HEK293 (cell line): ENCODE data around the gene VANGL1.

Source experiments
- CTCF ChIP-seq: fragments of 450-650 bp; formaldehyde crosslinking; IDR thresholded peaks from 2 replicates; pipeline ENCODE4 v1.5.1; 2016; ENCODE audit warnings: missing biosample characterization, missing genetic modification characterization
- ZNF174 ChIP-seq: fragments of 450-650 bp; formaldehyde crosslinking; IDR thresholded peaks from 2 replicates; pipeline ENCODE4 v1.5.0; 2017; ENCODE audit warnings: missing biosample characterization, mild to moderate bottlenecking, missing genetic modification characterization
- TF ChIP-seq, protein P1 (sequence below): fragments of 450-650 bp; formaldehyde crosslinking; IDR thresholded peaks from 2 replicates; pipeline ENCODE4 v1.5.1; 2016; ENCODE audit warnings: missing biosample characterization, missing genetic modification characterization, borderline replicate concordance

DNA sequence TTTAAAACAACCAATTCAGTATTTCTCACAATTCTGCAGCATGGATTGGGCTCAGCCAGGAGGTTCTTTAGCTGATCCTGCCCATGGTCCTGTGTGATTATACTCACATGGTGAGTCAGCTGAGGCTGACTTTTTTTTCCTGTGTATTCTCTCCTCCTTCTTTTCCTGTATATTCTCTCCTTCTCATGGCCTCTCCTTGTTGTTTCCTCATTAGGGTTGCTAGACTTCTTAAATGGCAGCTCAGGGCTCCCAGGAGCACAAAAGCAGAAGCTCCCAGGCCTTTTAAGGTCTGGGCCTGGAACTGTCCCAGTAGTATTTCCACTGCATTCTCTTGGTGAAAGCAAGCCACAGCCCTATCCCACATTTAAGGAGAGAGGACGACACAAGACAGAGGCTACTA is 26.8 kb downstream of the VANGL1 start:
- TF ChIP-seq CTCF (no peak), ZNF174 (tag by site-specific recombination) (no peak)
- TF ChIP-seq, protein P1, sequence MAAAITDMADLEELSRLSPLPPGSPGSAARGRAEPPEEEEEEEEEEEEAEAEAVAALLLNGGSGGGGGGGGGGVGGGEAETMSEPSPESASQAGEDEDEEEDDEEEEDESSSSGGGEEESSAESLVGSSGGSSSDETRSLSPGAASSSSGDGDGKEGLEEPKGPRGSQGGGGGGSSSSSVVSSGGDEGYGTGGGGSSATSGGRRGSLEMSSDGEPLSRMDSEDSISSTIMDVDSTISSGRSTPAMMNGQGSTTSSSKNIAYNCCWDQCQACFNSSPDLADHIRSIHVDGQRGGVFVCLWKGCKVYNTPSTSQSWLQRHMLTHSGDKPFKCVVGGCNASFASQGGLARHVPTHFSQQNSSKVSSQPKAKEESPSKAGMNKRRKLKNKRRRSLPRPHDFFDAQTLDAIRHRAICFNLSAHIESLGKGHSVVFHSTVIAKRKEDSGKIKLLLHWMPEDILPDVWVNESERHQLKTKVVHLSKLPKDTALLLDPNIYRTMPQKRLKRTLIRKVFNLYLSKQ = no peak
